Upper lobe of left lung (tissue), 6 donors: ENCODE data around the gene DPP6. TPM values are rescaled to one million over a fixed set of nuclear protein-coding genes. Genes with fewer than 3 reads are reported as not detected.

ENCODE experiments used
- ATAC-seq, 2 donors: fragments of 200-7000 bp; cut with Tn5 transposase; one replicate each; pipeline ENCODE4 v1.9.1; 2022; ENCODE audit warnings: mild to moderate bottlenecking in 2 of 2, moderate library complexity in 2 of 2; ENCODE audit not compliant: low FRiP score in 2 of 2
- DNase-seq, 2 donors: peaks; one replicate each; pipeline ENCODE4 v3.0.0-alpha.2; 2019 to 2020
- H3K27ac ChIP-seq, 4 donors: fragments of 200-600 bp; sonication (generic); one replicate each; pipeline ENCODE4 v1.5.1; 2016 to 2019
- H3K27me3 ChIP-seq, 4 donors: fragments of 200-600 bp; sonication (generic); one replicate each; pipeline ENCODE4 v1.5.1; 2017 to 2019
- H3K36me3 ChIP-seq, 4 donors: fragments of 200-600 bp; sonication (generic); one replicate each; pipeline ENCODE4 v1.5.1; 2016 to 2019
- H3K4me1 ChIP-seq, 4 donors: fragments of 200-600 bp; sonication (generic); one replicate each; pipeline ENCODE4 v1.5.1; 2018 to 2019
- H3K4me3 ChIP-seq, 4 donors: fragments of 200-600 bp; sonication (generic); one replicate each; pipeline ENCODE4 v1.5.1; 2017 to 2019; ENCODE audit warnings: mild to moderate bottlenecking in 2 of 4, moderate library complexity in 1 of 4
- H3K9me3 ChIP-seq, 4 donors: fragments of 200-600 bp; sonication (generic); one replicate each; pipeline ENCODE4 v1.5.1; 2018 to 2019
- EP300 ChIP-seq, 4 donors: sonication (generic); formaldehyde crosslinking; IDR thresholded peaks; one replicate each; pipeline ENCODE4 v1.5.1; 2017; ENCODE audit warnings: antibody characterized with exemption in 4 of 4, control low read depth in 2 of 4
- POLR2A ChIP-seq, 4 donors: fragments of 450-650 bp; IDR thresholded peaks; one replicate each; pipeline ENCODE4 v1.5.1; 2016 to 2017; ENCODE audit warnings: antibody characterized with exemption in 4 of 4, mild to moderate bottlenecking in 2 of 4
- POLR2AphosphoS5 ChIP-seq, 2 donors: sonication (generic); formaldehyde crosslinking; IDR thresholded peaks; one replicate each; pipeline ENCODE4 v1.5.1; 2017; ENCODE audit warnings: antibody characterized with exemption in 2 of 2
- WGBS, 2 donors: methylation state at CpG; one replicate each; pipeline ENCODE4 v1.1.5; 2017 to 2018; 5-methylcytosine and 5-hydroxymethylcytosine counted together
- total RNA-seq, 6 donors: library from RNA; depleted of rRNA in 4 of 6; stranded (reverse); fragments of >200 nt in 4 of 6; gene quantifications; one replicate each; pipeline versions ENCODE4 v1.1.0 to v1.2.1, GENCODE V29; 2016 to 2021
- TF ChIP-seq, protein P1 (sequence below), 6 experiments: fragments of 450-650 bp in 4 of 6; fragments of 200-600 bp in 2 of 6; sonication (generic) in 2 of 6; IDR thresholded peaks; one replicate each; pipeline ENCODE4 v1.5.1; 2016 to 2019; ENCODE audit warnings: antibody characterized with exemption in 6 of 6
- donor health status: DM: no; HTN: no; CAD: no; lungs with moderate emphysema.
- donor health status: DM: no; HTN: yes; CAD: no; lungs with severe emphysema.

The DPP6 gene
- total RNA-seq, 6 donors from 2014 or later = 0.49 to 3.1 (median 0.86) TPM; not detected in 2

DNA sequence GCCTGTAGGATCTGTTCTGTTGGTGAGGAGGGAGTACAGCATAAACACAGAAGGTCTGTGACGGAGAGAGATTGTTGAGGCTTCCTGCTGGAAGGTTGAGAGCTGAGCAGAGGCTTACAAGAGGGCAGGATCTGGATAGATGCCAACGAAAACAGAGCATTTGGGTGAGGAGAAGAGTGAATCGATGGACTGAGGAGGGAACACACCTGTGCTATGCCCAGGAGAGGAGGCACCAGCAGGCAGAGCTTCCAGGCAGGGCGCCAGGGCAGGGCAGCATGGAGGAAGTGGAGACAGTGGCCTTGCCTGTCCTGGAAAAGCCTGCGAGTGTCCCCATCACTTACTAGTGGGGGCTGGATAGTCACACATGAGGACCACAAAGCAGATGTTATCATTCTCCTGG is 667.8 kb downstream of the DPP6 start:
- no peak for ATAC-seq
- no peaks in the 10 kb centered on the region for H3K36me3 ChIP-seq

DNA sequence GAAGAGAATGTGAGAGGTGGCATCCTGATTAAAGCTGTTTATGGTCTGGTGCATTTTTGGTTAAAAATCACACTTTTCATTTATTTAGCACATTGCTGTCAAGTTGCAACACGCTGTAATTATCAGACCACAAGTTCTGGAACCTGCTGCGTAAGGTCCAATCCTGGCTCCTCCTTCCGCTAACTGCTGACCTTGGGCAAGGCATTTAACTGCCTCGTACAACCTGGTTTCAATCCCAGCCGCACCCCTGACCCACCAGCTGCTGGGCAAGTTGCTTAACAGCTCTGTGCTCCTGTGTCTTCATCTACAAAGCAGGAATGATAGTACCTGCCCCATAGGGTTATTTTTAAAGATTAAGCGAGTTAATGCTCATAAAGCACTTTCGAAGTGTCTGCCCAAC is 668.9 kb downstream of the DPP6 start:
- no peaks in the 10 kb centered on the region for H3K4me1 ChIP-seq
- H3K27me3 ChIP-seq = no peaks in the 10 kb centered on the region
- peaks cover 3 to 12% (median 5%) of the 10 kb centered on the region in 4 donors for H3K9me3 ChIP-seq
- H3K27ac ChIP-seq = no peak overlapping the region
- DNase-seq = no peak
- WGBS, 2 donors = 79 to 88% methylated on average over 7 of the region's 7 CpGs
- ATAC-seq = no peak
- H3K36me3 ChIP-seq = no peaks in the 10 kb centered on the region
- TF ChIP-seq POLR2AphosphoS5 (IDR thresholded peaks at IDR 0.05) (no peak), POLR2A (IDR thresholded peaks at IDR 0.05) (no peak), EP300 (IDR thresholded peaks at IDR 0.05) (no peak)
- TF ChIP-seq, protein P1, sequence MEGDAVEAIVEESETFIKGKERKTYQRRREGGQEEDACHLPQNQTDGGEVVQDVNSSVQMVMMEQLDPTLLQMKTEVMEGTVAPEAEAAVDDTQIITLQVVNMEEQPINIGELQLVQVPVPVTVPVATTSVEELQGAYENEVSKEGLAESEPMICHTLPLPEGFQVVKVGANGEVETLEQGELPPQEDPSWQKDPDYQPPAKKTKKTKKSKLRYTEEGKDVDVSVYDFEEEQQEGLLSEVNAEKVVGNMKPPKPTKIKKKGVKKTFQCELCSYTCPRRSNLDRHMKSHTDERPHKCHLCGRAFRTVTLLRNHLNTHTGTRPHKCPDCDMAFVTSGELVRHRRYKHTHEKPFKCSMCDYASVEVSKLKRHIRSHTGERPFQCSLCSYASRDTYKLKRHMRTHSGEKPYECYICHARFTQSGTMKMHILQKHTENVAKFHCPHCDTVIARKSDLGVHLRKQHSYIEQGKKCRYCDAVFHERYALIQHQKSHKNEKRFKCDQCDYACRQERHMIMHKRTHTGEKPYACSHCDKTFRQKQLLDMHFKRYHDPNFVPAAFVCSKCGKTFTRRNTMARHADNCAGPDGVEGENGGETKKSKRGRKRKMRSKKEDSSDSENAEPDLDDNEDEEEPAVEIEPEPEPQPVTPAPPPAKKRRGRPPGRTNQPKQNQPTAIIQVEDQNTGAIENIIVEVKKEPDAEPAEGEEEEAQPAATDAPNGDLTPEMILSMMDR (IDR thresholded peaks at IDR 0.05) = no peak
- H3K4me3 ChIP-seq = no peak overlapping the region

More for the DNA sequence above, 667.8 kb downstream of the DPP6 start:
- no peak for DNase-seq
- WGBS, 2 donors = 65% methylated on average over 5 of the region's 5 CpGs
- Histone ChIP-seq H3K4me3 (no peak overlapping the region), H3K27ac (no peak overlapping the region), H3K9me3 (peaks cover 0 to 3% (median 0%) of the 10 kb centered on the region in 4 donors), H3K4me1 (no peaks in the 10 kb centered on the region), H3K27me3 (no peaks in the 10 kb centered on the region)
- TF ChIP-seq, protein P1 (IDR thresholded peaks at IDR 0.05) = no peak
- TF ChIP-seq POLR2A (IDR thresholded peaks at IDR 0.05) (no peak), POLR2AphosphoS5 (IDR thresholded peaks at IDR 0.05) (no peak), EP300 (IDR thresholded peaks at IDR 0.05) (no peak)

DNA sequence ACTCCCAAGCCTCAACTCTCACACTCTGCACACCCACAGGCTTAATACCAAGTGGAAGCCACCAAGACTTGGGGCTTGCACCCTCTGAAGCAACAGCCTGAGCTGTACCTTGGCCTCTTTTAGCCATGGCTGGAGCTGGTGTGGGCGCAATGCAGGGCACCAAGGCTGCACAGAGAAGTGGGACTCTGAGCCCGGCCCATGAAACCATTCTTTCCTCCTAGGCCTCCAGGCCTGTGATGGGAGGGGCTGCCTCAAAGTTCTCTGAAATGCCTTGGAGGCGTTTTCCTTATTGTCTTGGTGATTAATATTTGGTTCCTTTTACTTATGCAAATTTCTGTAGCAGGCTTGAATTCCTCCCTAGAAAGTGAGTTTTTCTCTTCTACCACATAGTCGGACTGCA is 674.2 kb downstream of the DPP6 start:
- no peak for DNase-seq
- ATAC-seq = no peak
- 74 to 85% methylated on average over 3 to 4 of the region's 4 CpGs for WGBS, 2 donors
- Histone ChIP-seq H3K27me3 (no peaks in the 10 kb centered on the region), H3K9me3 (peaks cover 6 to 21% (median 10%) of the 10 kb centered on the region in 4 donors), H3K36me3 (no peaks in the 10 kb centered on the region), H3K4me3 (no peak overlapping the region), H3K4me1 (no peaks in the 10 kb centered on the region), H3K27ac (no peak overlapping the region)
- TF ChIP-seq POLR2AphosphoS5 (IDR thresholded peaks at IDR 0.05) (no peak), EP300 (IDR thresholded peaks at IDR 0.05) (no peak), POLR2A (IDR thresholded peaks at IDR 0.05) (no peak)

DNA sequence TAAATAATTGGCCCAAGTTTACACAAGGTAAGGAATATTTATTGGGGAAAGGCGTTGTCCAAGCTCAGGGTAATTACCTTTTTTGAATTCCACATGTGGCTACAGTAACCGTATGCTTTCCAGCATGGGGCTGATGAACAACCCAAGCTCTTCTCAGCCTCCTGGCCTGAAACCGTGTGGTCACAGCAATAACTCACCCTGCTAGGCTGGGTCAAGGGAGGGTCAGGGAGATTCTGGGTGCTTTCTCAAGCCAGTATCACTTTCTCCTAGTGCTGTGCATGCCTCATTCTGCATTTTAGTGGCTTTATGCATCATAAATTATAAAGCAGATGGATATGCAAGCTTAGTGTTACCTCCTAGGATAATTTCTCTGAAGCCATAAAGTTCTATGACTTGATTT is 676.9 kb downstream of the DPP6 start:
- WGBS, 2 donors = 59 to 71% methylated on average over 3 of the region's 3 CpGs
- DNase-seq (no peak), ATAC-seq (no peak)
- H3K4me1 ChIP-seq = no peaks in the 10 kb centered on the region
- H3K27ac ChIP-seq = no peak overlapping the region
- H3K36me3 ChIP-seq = no peaks in the 10 kb centered on the region
- TF ChIP-seq EP300 (IDR thresholded peaks at IDR 0.05) (no peak), POLR2A (IDR thresholded peaks at IDR 0.05) (no peak), POLR2AphosphoS5 (IDR thresholded peaks at IDR 0.05) (no peak)
- TF ChIP-seq, protein P1 (IDR thresholded peaks at IDR 0.05) = no peak
- H3K9me3 ChIP-seq = peaks cover 6 to 21% (median 10%) of the 10 kb centered on the region in 4 donors
- H3K27me3 ChIP-seq = no peaks in the 10 kb centered on the region
- H3K4me3 ChIP-seq = no peak overlapping the region

DNA sequence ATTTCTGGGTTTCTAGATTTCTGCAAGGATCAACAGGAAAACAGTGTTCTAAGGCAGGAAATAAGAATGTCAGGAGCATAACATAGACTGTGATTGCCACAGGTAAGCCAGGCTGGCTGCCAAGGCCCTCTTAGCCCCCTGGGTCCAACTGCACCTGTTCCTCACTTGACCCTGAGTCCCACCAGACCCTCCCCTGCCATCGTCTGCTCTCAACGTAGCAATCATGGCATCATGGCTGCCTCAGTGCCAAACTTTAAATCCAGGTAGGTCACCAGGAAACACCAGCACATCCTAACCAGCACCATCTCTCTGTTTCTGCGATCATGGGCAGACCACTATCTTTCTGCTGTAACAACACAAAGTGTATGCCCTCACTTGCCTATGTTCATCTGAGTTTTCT is 683.6 kb downstream of the DPP6 start:
- 65 to 76% methylated on average over 3 of the region's 3 CpGs for WGBS, 2 donors
- DNase-seq (no peak), ATAC-seq (no peak)
- Histone ChIP-seq H3K36me3 (no peaks in the 10 kb centered on the region), H3K4me1 (no peaks in the 10 kb centered on the region), H3K27me3 (no peaks in the 10 kb centered on the region), H3K27ac (no peak overlapping the region), H3K9me3 (no peaks in the 10 kb centered on the region), H3K4me3 (no peak overlapping the region)
- no peak for TF ChIP-seq EP300 (IDR thresholded peaks at IDR 0.05)
- TF ChIP-seq, protein P1 (IDR thresholded peaks at IDR 0.05) = no peak
- no peak for TF ChIP-seq POLR2A (IDR thresholded peaks at IDR 0.05)
- no peak for TF ChIP-seq POLR2AphosphoS5 (IDR thresholded peaks at IDR 0.05)
